Measurements from ENCODE around the gene MAPK10.
"Not testable (repeated sequence)": the region's sequence is repeated elsewhere in the genome, so short reads cannot be mapped to it uniquely, and the experiment has no call there.

MAPK10 gene

GRCh38 chr4:86107112-86107511 lies 252.7 kb downstream of the MAPK10 start:
- no peak for DNase-seq (ENCODE audit: low read depth)

GRCh38 chr4:86106475-86106874 lies 253.4 kb downstream of the MAPK10 start:
- DNase-seq (ENCODE audit: low read depth), result no peak

GRCh38 chr4:86101841-86102240 lies 258.0 kb downstream of the MAPK10 start:
- DNase-seq (ENCODE audit: low read depth), result no peak

- DNase-seq (ENCODE audit: low read depth), result no peak
These were observed 258.4 kb downstream of the MAPK10 start for GRCh38 chr4:86101410-86101809.

- DNase-seq (ENCODE audit: low read depth), result no peak
These were observed 259.2 kb downstream of the MAPK10 start for GRCh38 chr4:86100539-86101215.

- DNase-seq (ENCODE audit: low read depth), result no peak
These were observed 260.5 kb downstream of the MAPK10 start for GRCh38 chr4:86099348-86099747.

GRCh38 chr4:86098691-86099090 lies 261.2 kb downstream of the MAPK10 start:
- DNase-seq (ENCODE audit: low read depth), result no peak

GRCh38 chr4:86096373-86096772 lies 263.5 kb downstream of the MAPK10 start:
- DNase-seq (ENCODE audit: low read depth), result no peak

GRCh38 chr4:86092684-86093083 lies 267.2 kb downstream of the MAPK10 start:
- DNase-seq (ENCODE audit: low read depth), result peak; percentile 72

- DNase-seq (ENCODE audit: low read depth), result no peak
These were observed 268.7 kb downstream of the MAPK10 start for GRCh38 chr4:86091201-86091600.

- DNase-seq (ENCODE audit: low read depth), result no peak
These were observed 270.0 kb downstream of the MAPK10 start for GRCh38 chr4:86089781-86090323.

GRCh38 chr4:86089053-86089452 lies 270.8 kb downstream of the MAPK10 start:
- no peak for DNase-seq (ENCODE audit: low read depth)

GRCh38 chr4:86075796-86076195 lies 284.1 kb downstream of the MAPK10 start:
- DNase-seq (ENCODE audit: low read depth), result not testable (repeated sequence)

- DNase-seq (ENCODE audit: low read depth), result no peak
These were observed 299.5 kb downstream of the MAPK10 start for GRCh38 chr4:86060341-86060740.

- DNase-seq (ENCODE audit: low read depth), result no peak
These were observed 301.2 kb downstream of the MAPK10 start for GRCh38 chr4:86058621-86059020.

- no peak for DNase-seq (ENCODE audit: low read depth)
These were observed 304.0 kb downstream of the MAPK10 start for GRCh38 chr4:86055898-86056297.

- no peak for DNase-seq (ENCODE audit: low read depth)
These were observed 305.4 kb downstream of the MAPK10 start for GRCh38 chr4:86054286-86055032.

- DNase-seq (ENCODE audit: low read depth), result no peak
These were observed 309.4 kb downstream of the MAPK10 start for GRCh38 chr4:86050496-86050895.

GRCh38 chr4:86048426-86048825 lies 311.4 kb downstream of the MAPK10 start:
- peak; percentile 53 for DNase-seq (ENCODE audit: low read depth)

GRCh38 chr4:86044593-86044985 lies 315.3 kb downstream of the MAPK10 start:
- DNase-seq (ENCODE audit: low read depth), result no peak

GRCh38 chr4:86043755-86044592 lies 315.9 kb downstream of the MAPK10 start:
- DNase-seq (ENCODE audit: low read depth), result peak; percentile 40

GRCh38 chr4:86038037-86038436 lies 321.8 kb downstream of the MAPK10 start:
- no peak for DNase-seq (ENCODE audit: low read depth)
